HG03439 (cell line): ENCODE data around the gene INSIG2.

Experiments used
- ATAC-seq: cut with Tn5 transposase; IDR thresholded peaks from one replicate; pipeline ENCODE4 v1.9.1; 2021; ENCODE audit warnings: mild to moderate bottlenecking, moderate library complexity; ENCODE audit not compliant: unreplicated experiment

INSIG2 gene

DNA sequence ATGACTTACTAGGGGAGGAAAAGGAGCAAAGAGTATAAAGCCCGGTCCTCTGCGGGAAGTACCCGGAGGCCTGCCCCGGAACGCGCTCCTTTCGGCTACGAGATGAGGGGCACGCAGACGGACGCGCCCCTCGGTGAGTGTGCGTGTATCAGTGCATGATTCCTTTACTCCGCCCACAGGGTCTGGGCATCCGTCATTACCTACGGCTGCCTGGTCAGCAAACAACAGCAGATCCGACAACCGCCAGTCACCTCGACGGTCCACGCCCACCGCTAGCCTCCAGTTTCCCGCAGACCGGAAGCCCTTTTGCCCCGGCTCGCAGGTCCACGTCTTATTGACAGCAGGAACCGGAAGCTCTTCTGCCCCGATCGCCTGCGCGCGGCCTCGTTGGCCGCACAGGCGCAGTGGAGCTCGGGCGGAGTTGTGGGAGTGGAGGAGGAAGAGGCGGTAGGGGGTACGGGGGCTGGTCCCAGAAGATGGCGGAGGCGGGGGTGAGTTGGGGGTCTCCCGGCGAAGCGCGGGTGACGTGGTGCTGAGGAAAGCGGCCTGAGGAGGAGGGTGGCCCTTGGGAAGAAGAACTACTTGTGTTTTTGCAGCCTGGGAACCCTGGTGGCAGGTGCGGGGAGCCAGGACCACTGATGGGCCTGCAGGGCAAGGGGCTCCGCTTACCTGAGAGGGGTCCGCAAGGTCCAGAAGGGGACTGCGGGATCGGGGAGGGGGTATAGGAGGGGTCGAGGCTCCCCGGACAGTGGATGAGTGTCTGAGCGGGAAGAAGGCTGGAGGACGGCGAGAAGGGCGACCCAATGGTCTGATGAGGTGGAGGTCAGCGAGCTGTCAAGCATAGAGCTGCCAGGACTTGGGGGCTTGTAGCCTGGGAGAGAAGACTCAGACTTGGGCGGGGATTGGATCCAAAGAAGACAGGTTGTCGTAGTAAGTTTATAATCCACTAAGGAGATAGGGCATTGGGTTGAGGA is at the start of gene INSIG2:
Gene INSIG2 (plus strand): TSS at position 421 of the 974 bp plus-strand sequence. CDS start 8,086 bp downstream, outside the sequence.
- ATAC-seq, result peak; percentile 99

DNA sequence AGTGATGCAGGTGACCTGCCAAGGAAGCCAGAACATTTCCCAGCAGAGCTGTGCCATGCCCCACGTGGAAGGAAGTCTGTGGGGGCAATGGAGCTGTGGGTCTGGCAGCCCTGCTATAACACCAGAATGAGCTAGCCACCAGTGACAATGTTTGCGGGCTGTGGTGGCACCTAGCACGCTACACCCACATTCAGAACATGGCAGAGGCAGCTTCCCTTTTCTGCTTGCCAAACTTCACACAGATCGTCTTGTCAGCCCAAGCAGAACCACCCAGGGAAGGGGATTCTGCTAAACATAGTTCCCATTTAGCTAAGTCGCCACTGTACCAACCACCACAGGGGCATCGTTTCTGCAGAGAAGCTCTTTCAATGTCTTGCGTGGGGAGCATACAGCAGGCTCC is 47.4 kb upstream of the INSIG2 start:
- ATAC-seq, result no peak

DNA sequence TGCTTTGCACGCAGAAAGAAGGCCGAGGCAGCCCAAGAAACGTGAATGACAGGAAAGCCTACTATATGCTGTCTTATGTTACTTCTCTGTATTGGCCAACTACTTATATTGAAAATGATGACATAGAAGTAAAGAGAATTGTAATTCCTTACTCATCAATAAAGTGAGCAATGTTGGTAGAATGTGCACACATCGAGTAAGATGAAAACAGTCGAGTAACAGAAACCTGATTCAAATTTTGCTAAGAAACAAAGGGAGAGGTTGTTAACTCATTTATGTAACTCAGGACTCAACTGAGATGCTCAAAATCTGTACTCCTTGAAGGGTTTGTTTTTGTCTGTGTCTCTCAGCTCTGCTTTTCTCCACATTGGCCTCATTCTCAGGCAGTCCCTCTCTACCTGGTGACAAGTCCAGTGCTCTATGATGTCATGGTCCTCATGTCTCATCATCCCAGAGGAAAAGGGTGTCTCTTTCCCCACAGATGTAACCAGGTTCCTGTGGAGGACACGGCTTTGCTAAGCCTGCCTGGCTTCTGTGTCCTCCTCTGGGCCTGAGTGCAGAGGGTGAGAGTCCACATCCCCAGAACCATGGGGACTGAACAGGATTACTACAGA is 44.1 kb upstream of the INSIG2 start:
- ATAC-seq, result no peak

GRCh38 chr2:118044854-118045253 is 43.4 kb upstream of the INSIG2 start:
- ATAC-seq, result no peak

- ATAC-seq, result no peak
Observed at GRCh38 chr2:118045286-118045685, 43.0 kb upstream of the INSIG2 start.

GRCh38 chr2:118046634-118047210 is 41.5 kb upstream of the INSIG2 start:
- peak; percentile 50 for ATAC-seq

- no peak for ATAC-seq
Observed at GRCh38 chr2:118047380-118047826, 40.9 kb upstream of the INSIG2 start.

- no peak for ATAC-seq
Observed at GRCh38 chr2:118048401-118048800, 39.9 kb upstream of the INSIG2 start.

- ATAC-seq, result no peak
Observed at GRCh38 chr2:118049140-118049815, 39.0 kb upstream of the INSIG2 start.

DNA sequence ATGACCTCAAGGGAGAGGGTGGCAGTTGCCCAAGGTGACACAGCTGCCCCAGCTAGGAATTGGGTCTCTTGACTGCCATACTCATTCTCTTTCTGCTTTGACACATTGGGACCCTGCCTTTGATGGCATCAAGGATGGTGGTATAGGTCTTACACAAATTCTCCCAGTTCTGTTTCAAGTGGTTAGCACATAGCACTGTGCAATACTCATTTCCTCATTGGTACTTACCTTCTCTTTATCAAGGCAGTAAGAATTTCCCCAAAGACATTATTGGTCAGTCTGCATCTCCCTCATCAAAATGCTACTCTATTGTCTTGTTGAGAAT is 38.5 kb upstream of the INSIG2 start:
- ATAC-seq, result no peak

GRCh38 chr2:118050386-118050785 is 37.9 kb upstream of the INSIG2 start:
- ATAC-seq, result no peak

GRCh38 chr2:118050974-118051373 is 37.3 kb upstream of the INSIG2 start:
- no peak for ATAC-seq

- ATAC-seq, result no peak
Observed at GRCh38 chr2:118051826-118052358, 36.4 kb upstream of the INSIG2 start.

DNA sequence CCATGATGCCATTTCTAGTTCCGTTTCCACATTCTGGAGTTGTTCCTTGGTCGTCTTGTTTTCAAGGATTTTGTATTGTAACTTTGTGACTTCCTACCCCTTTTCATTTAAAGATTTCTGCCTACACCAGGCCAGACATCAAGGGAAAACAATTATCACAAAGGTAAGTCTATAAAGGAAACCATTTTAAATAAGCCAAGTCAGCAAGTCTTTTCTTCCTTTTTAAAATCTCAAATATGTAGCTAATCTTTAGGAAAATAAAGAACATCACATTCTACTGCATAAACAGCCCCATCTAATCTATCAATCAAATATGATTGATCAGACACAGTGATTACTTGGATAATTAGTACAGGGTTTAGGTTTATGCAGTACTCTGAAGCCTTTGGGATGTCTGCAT is 35.8 kb upstream of the INSIG2 start:
- ATAC-seq, result no peak

DNA sequence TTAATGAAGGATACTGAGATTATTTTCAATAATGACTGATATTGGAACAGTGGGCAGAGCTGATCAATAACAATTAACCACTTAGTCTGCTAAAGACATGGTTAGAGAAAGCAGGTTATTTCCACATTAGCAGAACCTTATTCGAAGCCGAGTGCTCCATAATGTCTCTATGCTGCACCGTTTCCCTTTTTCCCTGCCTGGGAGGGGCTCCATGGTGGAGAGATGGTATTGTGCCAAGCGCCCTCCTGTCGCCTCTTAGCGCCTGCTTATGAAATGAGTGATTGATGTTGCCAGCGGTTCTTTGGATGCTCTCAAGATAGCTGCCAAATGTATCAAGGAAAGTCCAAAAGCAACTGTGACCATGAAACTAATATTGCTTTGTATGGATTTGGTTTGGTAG is 34.6 kb upstream of the INSIG2 start:
- ATAC-seq, result no peak

DNA sequence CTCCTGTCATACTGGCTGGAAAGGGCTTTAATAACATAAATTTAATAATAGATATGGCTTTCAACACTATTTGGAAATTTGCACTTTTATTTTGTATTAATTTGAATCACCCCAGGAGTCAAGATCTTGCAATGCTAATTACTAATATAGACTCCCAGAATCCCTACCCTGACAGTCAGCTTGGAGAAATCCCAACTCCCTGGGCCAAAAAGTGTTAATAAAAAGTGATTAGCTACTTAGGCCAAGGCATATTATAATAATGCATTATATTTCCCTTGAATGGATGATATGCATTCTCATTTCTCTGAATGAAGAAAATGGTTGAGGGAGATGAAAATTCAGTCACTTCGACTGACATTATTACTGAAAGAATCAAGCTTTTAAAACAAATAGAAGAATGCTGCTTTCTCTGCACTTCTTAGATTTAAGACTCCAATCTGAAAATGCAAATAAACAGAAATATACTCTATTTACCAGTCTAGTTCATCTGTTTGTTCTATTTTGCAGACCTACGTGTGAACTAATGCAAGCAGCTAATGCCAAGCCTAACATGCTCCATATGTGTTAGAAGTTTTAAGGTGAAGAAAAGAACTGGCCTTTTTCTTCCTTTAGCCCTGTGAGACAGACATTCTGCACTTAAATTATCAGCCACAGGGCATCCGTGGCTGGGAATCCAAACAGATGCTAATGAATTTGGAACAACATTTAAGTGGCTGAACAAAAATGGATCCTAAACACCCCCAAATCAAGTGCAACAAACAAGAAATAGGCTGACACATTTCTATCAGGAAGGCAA is 33.9 kb upstream of the INSIG2 start:
- ATAC-seq, result no peak

GRCh38 chr2:118055512-118056164 is 32.6 kb upstream of the INSIG2 start:
- peak; percentile 79 for ATAC-seq

DNA sequence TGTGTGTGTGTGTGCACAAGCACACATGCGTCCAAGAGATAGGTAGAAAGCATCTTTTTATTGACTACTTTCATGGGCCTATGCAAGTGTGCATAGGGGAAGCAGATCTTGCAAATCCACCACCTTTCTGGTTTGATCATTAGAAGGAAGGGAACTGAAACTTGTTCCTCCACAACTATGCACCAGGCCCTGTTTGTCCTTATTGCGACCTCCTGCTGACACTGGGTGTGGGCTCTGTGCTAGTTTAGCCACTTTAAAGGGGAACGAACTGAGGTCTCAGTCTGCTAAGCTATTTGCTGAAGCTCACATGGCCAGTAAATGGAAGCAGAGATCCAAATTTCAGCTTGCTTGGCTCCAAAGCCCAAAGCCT is 32.1 kb upstream of the INSIG2 start:
- ATAC-seq, result peak; percentile 85

DNA sequence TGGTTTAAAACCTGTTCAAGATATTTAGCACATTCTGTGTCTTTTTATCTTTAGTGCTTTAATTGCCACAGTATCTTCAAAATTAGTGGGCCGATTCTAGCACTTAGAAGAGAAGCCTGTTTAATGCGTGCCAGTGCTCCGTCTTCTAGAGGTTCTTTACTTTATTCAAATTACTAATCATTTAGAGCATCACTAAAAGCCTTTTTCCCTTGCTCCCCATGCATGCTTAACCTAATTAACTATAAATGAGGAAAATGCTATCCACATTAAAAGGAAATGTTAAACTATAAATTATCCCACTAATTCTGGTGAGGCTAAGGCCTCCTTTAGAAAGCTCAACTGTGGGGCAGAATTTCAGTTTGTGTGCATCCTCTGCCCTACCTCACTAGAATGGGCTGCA is 31.5 kb upstream of the INSIG2 start:
- ATAC-seq, result no peak

- no peak for ATAC-seq
Observed at GRCh38 chr2:118058951-118059350, 29.3 kb upstream of the INSIG2 start.
